Measurements from ENCODE around the gene TMEM156. TPM values are rescaled to one million over a fixed set of nuclear protein-coding genes. Genes with fewer than 3 reads are reported as not detected.

Gene TMEM156
- total RNA-seq, 1 experiment from 2014 or later = 240 TPM

DNA sequence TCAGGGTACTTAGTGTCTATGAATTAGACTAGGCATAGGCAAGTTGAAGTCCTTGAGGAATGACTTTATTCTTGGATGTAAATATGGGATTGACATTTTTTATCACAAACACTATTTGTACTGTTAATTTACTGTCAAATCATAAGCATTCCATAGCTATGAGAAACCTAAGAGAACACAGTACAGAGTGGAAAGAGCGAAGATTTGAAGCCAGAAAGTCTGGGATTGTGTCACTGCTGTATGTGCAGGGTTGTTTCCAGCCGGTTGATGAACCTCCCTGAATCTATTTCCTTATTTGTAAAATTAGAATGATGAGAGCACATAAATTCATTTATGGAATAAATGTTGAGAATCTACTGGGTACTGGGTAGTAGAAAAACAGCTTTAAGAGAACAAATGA, 15.5 kb upstream of the TMEM156 start:
- peak overlapping the region; percentile 13; the same call in 1 of the 2 replicates for H3K4me3 ChIP-seq (ENCODE audit: low read length)
- no peaks in the 10 kb centered on the region for H3K9me3 ChIP-seq (ENCODE audit: low read length)
- no peaks in the 10 kb centered on the region for H3K9me2 ChIP-seq (replicated peaks; ENCODE audit: insufficient read depth, low read length)
- peak overlapping the region; percentile 60 for H3K27ac ChIP-seq (ENCODE audit: low read length)
- no peak overlapping the region for H2AFZ ChIP-seq (ENCODE audit: low read length)
- H3K4me2 ChIP-seq (ENCODE audit: low read depth, low read length, poor library complexity, severe bottlenecking) = peak overlapping the region; percentile 36
- peaks cover 79% of the 10 kb centered on the region for H3K4me1 ChIP-seq (ENCODE audit: low read length)
- no peaks in the 10 kb centered on the region for H3K27me3 ChIP-seq (ENCODE audit: low read length)
- peak; percentile 31 for DNase-seq
- peaks cover 74% of the 10 kb centered on the region for H3K79me2 ChIP-seq (ENCODE audit: low read length)
- H4K20me1 ChIP-seq (ENCODE audit: insufficient read depth, low read depth, low read length) = peaks cover 7% of the 10 kb centered on the region; the same call in 1 of the 2 replicates
- H3K36me3 ChIP-seq (ENCODE audit: insufficient read depth, low read length) = peaks cover 16% of the 10 kb centered on the region
- no peak overlapping the region for H3K9ac ChIP-seq (ENCODE audit: low read length)

DNA sequence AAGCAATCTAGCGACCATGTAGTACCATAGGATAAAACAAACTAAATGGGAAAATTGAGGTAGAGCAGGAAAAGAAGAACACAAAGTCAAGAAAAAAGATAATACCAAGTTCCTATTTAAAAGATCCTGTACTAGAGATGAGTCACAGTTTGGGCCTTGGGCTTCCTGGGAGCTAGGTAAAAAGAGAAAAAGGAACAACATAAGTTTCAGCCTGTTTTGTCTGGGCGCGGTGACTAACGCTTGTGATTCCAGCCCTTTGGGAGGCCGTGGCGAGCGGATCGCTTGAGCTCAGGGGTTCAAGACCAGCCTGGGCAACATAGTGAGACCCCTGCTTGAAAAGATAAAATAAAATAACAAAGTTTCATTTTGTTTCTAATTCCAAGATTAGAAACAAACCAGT, 14.0 kb upstream of the TMEM156 start:
- H3K36me3 ChIP-seq (ENCODE audit: insufficient read depth, low read length) = peaks cover 16% of the 10 kb centered on the region
- peak overlapping the region; percentile 93 for H3K4me3 ChIP-seq (ENCODE audit: low read length)
- peak; percentile 69 for DNase-seq
- H3K27ac ChIP-seq (ENCODE audit: low read length) = peak overlapping the region; percentile 95
- peaks cover 3% of the 10 kb centered on the region; the same call in 1 of the 2 replicates for H4K20me1 ChIP-seq (ENCODE audit: insufficient read depth, low read depth, low read length)
- peaks cover 60% of the 10 kb centered on the region for H3K79me2 ChIP-seq (ENCODE audit: low read length)
- peak overlapping the region; percentile 90 for H3K9ac ChIP-seq (ENCODE audit: low read length)
- H3K9me2 ChIP-seq (replicated peaks; ENCODE audit: insufficient read depth, low read length) = no peaks in the 10 kb centered on the region
- H3K27me3 ChIP-seq (ENCODE audit: low read length) = no peaks in the 10 kb centered on the region
- H3K4me2 ChIP-seq (ENCODE audit: low read depth, low read length, poor library complexity, severe bottlenecking) = peak overlapping the region; percentile 77
- no peaks in the 10 kb centered on the region for H3K9me3 ChIP-seq (ENCODE audit: low read length)
- H2AFZ ChIP-seq (ENCODE audit: low read length) = no peak overlapping the region
- H3K4me1 ChIP-seq (ENCODE audit: low read length) = peaks cover 80% of the 10 kb centered on the region

DNA sequence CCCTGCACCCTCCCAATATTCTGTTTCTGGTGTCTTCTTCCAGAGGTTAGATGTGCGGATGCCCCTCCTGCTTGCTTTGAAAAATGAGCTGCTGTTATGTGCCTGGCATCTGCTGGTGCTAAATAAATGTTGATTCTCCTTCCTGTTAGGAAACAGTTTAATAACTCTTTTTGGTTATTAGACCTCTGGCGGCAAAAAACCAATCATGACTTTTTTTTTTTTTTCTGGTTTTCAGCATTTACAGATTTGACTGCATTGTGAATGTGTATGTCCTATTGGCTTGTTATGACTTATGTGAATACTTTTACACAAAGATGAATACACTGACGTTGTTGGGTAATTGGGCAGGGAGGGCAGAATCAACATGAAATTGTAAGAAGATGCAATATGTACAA, 13.6 kb upstream of the TMEM156 start:
- Histone ChIP-seq H3K4me2 (ENCODE audit: low read depth, low read length, poor library complexity, severe bottlenecking) (peak overlapping the region; percentile 77), H3K9me3 (ENCODE audit: low read length) (no peaks in the 10 kb centered on the region), H3K27me3 (ENCODE audit: low read length) (no peaks in the 10 kb centered on the region), H2AFZ (ENCODE audit: low read length) (no peak overlapping the region), H3K79me2 (ENCODE audit: low read length) (peaks cover 56% of the 10 kb centered on the region), H3K36me3 (ENCODE audit: insufficient read depth, low read length) (peaks cover 15% of the 10 kb centered on the region), H3K27ac (ENCODE audit: low read length) (peak overlapping the region; percentile 95), H3K4me1 (ENCODE audit: low read length) (peaks cover 80% of the 10 kb centered on the region), H3K9ac (ENCODE audit: low read length) (peak overlapping the region; percentile 90), H3K4me3 (ENCODE audit: low read length) (peak overlapping the region; percentile 93), H3K9me2 (replicated peaks; ENCODE audit: insufficient read depth, low read length) (no peaks in the 10 kb centered on the region), H4K20me1 (ENCODE audit: insufficient read depth, low read depth, low read length) (no peaks in the 10 kb centered on the region; the same call in 1 of the 2 replicates)
- peak; percentile 80 for DNase-seq

DNA sequence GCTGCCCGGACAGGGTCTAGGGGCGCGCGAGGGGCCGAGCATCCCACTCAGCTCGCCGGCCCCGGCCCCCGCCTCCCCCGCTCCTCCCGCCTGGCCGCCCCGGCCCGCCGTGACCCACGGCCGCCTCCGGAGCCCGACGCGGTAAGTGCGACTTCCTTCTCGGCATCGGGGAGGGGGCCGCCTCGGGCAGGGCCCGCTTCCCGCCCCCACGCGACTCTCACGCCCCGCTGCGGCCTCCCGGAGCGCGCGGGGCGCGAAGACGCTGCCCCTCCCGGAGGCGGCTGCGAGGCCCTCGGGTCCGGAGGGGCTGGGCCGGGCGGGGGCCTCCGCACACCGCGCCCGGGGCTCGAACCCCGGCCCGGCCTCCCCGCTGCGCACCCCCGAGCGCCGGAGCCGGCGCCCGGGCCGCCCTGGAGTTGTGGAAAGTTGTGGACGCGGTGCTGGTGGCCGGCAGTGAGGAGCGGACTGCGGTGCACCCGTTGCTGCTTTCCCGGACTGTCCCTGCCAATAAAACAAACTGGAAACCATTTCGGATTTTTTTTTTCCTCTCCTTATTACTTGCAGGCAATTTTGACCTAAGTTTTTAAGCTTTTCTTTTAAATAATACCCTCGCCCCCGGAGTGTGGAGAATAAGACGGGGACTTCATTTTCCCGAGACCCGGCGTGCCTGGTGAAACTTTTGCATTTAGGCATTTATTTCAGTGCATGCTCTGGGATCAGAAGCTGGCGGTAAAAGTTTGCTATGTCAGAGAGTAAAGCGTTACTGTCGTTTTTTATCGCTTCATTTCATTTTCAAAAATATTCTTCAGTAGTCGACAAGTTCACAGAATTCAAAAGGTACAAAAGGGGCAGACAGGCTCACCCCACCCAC, 13.0 kb upstream of the TMEM156 start:
- no peaks in the 10 kb centered on the region for H3K9me2 ChIP-seq (replicated peaks; ENCODE audit: insufficient read depth, low read length)
- no peak overlapping the region for H2AFZ ChIP-seq (ENCODE audit: low read length)
- peak overlapping the region; percentile 90 for H3K9ac ChIP-seq (ENCODE audit: low read length)
- peak overlapping the region; percentile 93 for H3K4me3 ChIP-seq (ENCODE audit: low read length)
- H3K36me3 ChIP-seq (ENCODE audit: insufficient read depth, low read length) = peaks cover 10% of the 10 kb centered on the region
- H3K27me3 ChIP-seq (ENCODE audit: low read length) = no peaks in the 10 kb centered on the region
- peak overlapping the region; percentile 95 for H3K27ac ChIP-seq (ENCODE audit: low read length)
- peaks cover 75% of the 10 kb centered on the region for H3K4me1 ChIP-seq (ENCODE audit: low read length)
- H4K20me1 ChIP-seq (ENCODE audit: insufficient read depth, low read depth, low read length) = no peaks in the 10 kb centered on the region; the same call in 1 of the 2 replicates
- H3K9me3 ChIP-seq (ENCODE audit: low read length) = no peaks in the 10 kb centered on the region
- peaks cover 49% of the 10 kb centered on the region for H3K79me2 ChIP-seq (ENCODE audit: low read length)
- H3K4me2 ChIP-seq (ENCODE audit: low read depth, low read length, poor library complexity, severe bottlenecking) = peak overlapping the region; percentile 77
- peak; percentile 70 for DNase-seq

DNA sequence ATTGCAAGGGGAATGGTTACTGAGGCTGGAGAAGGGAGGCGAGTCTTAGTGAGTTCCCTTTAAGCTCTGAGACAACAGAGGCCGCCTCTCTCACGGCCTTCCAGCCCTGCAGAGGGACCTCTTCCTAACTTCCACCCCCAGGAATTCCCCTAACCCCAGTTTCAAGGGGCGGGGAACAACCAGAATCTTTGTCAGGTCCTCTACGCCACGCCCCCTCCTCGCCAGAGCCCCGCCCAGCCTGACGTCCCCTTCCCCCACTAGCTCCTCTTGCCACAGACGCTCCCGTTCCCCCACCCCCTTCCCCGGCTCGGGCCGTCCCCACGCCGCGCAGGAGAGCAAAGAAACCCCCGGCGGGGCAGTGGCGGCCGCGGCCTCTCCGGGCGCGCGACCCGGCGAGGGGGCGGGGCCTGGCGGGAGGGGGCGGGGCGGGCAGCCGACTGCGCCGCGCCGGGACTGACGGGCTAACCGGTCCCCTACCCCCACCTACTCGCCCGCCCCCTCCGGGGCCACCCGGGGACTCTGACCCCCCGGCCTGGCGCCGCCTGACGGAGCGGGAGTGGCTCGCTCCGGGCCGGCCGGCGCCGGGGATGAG, 12.3 kb upstream of the TMEM156 start:
- Histone ChIP-seq H3K4me2 (ENCODE audit: low read depth, low read length, poor library complexity, severe bottlenecking) (peak overlapping the region; percentile 77), H3K79me2 (ENCODE audit: low read length) (peaks cover 43% of the 10 kb centered on the region), H3K4me3 (ENCODE audit: low read length) (peak overlapping the region; percentile 93), H4K20me1 (ENCODE audit: insufficient read depth, low read depth, low read length) (no peaks in the 10 kb centered on the region; the same call in 1 of the 2 replicates), H2AFZ (ENCODE audit: low read length) (no peak overlapping the region), H3K4me1 (ENCODE audit: low read length) (peaks cover 71% of the 10 kb centered on the region), H3K27me3 (ENCODE audit: low read length) (no peaks in the 10 kb centered on the region), H3K36me3 (ENCODE audit: insufficient read depth, low read length) (peaks cover 10% of the 10 kb centered on the region), H3K27ac (ENCODE audit: low read length) (peak overlapping the region; percentile 95), H3K9ac (ENCODE audit: low read length) (peak overlapping the region; percentile 90), H3K9me2 (replicated peaks; ENCODE audit: insufficient read depth, low read length) (no peaks in the 10 kb centered on the region), H3K9me3 (ENCODE audit: low read length) (no peaks in the 10 kb centered on the region)
- peak; percentile 96 for DNase-seq

DNA sequence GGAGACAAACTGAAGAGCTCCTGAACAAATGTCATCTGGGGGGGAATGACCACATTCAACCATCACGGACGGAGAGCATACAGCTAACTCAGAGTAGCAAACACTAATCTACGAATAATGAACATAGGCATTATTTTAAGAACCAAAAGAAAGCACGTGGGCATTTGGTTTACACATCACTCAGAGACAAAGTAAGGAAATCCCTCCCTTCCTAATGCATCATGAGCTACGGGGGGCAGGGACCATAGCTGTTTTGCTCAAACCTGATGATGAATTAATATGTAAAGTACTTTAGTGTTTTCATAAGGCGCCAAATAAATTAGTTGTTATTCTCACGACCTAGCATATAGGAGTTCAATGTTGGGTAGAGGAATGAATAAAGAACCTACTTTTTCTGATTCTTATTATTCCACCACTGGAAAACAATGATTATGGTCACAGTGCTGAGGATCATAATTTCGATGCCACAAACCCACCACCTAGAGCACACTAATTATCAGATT, 11.7 kb upstream of the TMEM156 start:
- H3K79me2 ChIP-seq (ENCODE audit: low read length) = peaks cover 38% of the 10 kb centered on the region
- H3K9me3 ChIP-seq (ENCODE audit: low read length) = no peaks in the 10 kb centered on the region
- DNase-seq = peak; percentile 90
- H3K9me2 ChIP-seq (replicated peaks; ENCODE audit: insufficient read depth, low read length) = no peaks in the 10 kb centered on the region
- H4K20me1 ChIP-seq (ENCODE audit: insufficient read depth, low read depth, low read length) = no peaks in the 10 kb centered on the region; the same call in 1 of the 2 replicates
- peak overlapping the region; percentile 95 for H3K27ac ChIP-seq (ENCODE audit: low read length)
- peak overlapping the region; percentile 77 for H3K4me2 ChIP-seq (ENCODE audit: low read depth, low read length, poor library complexity, severe bottlenecking)
- H3K4me1 ChIP-seq (ENCODE audit: low read length) = peaks cover 66% of the 10 kb centered on the region
- peaks cover 6% of the 10 kb centered on the region for H3K36me3 ChIP-seq (ENCODE audit: insufficient read depth, low read length)
- H2AFZ ChIP-seq (ENCODE audit: low read length) = 0 out of 2 replicates have a peak overlapping the region, but pooled peaks have one; percentile 23
- H3K27me3 ChIP-seq (ENCODE audit: low read length) = no peaks in the 10 kb centered on the region
- H3K4me3 ChIP-seq (ENCODE audit: low read length) = peak overlapping the region; percentile 93
- H3K9ac ChIP-seq (ENCODE audit: low read length) = peak overlapping the region; percentile 90

DNA sequence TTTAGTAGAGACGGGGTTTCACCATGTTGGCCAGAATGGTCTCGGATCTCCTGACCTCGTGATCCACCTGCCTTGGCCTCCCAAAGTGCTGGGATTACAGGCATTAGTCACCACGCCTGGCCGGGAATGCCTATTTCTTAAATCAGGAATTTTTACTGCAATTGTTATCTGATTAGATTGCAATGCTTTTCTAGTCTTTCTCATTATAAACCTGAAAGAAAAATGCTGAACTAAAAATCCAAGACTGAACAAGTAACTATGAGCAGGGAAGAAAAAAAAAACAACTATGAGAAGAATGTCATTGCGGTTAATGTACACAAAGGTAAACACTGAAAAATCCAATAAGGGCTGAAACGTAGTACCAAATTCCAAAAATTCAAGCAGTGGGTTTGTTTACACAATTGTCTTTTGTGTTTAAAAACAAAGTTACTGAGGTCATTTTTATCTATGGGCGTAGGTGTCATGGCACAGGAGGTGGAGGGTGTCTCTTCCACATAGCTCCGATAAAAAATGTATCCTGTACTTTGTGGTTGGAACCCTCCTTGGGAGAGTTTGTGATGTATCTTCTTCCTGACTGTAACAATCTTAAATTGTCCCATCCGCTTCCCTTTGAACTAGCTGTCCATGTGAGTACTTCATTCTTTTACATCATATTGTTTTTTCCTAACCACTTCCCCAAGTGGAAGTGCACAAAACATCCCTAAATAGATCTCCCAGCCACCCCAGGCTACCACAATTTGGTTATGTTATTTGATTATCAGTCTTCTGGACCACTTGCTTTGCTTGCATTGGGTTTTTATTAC, 11.1 kb upstream of the TMEM156 start:
- Histone ChIP-seq H3K27me3 (ENCODE audit: low read length) (no peaks in the 10 kb centered on the region), H3K9me3 (ENCODE audit: low read length) (no peaks in the 10 kb centered on the region), H3K4me2 (ENCODE audit: low read depth, low read length, poor library complexity, severe bottlenecking) (peak overlapping the region; percentile 77), H3K9ac (ENCODE audit: low read length) (peak overlapping the region; percentile 90), H3K4me1 (ENCODE audit: low read length) (peaks cover 64% of the 10 kb centered on the region), H3K9me2 (replicated peaks; ENCODE audit: insufficient read depth, low read length) (no peaks in the 10 kb centered on the region), H4K20me1 (ENCODE audit: insufficient read depth, low read depth, low read length) (no peaks in the 10 kb centered on the region; the same call in 1 of the 2 replicates), H3K27ac (ENCODE audit: low read length) (peak overlapping the region; percentile 95), H3K4me3 (ENCODE audit: low read length) (peak overlapping the region; percentile 93), H2AFZ (ENCODE audit: low read length) (0 out of 2 replicates have a peak overlapping the region, but pooled peaks have one; percentile 23), H3K79me2 (ENCODE audit: low read length) (peaks cover 31% of the 10 kb centered on the region), H3K36me3 (ENCODE audit: insufficient read depth, low read length) (peaks cover 4% of the 10 kb centered on the region; the same call in 1 of the 2 replicates)
- DNase-seq = peak; percentile 87
